Stimulated activated CD4-positive, alpha-beta T cell treated with anti-CD3 and anti-CD28 coated beads, Interleukin-15, amount 100 ng/mL, for 24 hours (primary cell): ENCODE data around the gene PMM2.

Source experiments
- DNase-seq: peaks from one replicate; pipeline ENCODE4 v3.0.0-alpha.2; 2020

PMM2 gene

GRCh38 chr16:8854298-8854948, 56.8 kb downstream of the PMM2 start:
- DNase-seq: no peak

GRCh38 chr16:8855051-8855786, 57.6 kb downstream of the PMM2 start:
- no peak for DNase-seq

DNA sequence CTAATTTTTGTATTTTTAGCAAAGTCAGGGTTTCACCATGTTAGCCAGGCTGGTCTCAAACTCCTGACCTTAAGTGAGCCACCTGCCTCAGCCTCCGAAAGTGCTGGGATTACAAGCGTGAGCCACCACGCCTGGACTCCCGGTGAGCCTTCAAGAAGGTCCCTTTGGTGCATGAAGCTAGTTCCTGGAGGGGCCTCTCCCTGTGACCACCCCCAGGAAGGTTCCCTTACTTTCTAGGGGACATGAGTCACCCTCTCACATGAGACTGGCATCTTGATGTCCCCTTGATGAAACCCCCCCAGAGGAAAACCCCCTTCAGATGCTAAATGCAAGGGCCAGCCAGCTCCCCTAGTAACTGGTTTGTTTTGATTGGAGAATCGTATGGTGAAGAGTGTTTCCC, 58.3 kb downstream of the PMM2 start:
- no peak for DNase-seq

GRCh38 chr16:8858994-8859912, 61.6 kb downstream of the PMM2 start:
- DNase-seq: no peak

GRCh38 chr16:8859913-8860881, 62.6 kb downstream of the PMM2 start:
- DNase-seq: no peak

DNA sequence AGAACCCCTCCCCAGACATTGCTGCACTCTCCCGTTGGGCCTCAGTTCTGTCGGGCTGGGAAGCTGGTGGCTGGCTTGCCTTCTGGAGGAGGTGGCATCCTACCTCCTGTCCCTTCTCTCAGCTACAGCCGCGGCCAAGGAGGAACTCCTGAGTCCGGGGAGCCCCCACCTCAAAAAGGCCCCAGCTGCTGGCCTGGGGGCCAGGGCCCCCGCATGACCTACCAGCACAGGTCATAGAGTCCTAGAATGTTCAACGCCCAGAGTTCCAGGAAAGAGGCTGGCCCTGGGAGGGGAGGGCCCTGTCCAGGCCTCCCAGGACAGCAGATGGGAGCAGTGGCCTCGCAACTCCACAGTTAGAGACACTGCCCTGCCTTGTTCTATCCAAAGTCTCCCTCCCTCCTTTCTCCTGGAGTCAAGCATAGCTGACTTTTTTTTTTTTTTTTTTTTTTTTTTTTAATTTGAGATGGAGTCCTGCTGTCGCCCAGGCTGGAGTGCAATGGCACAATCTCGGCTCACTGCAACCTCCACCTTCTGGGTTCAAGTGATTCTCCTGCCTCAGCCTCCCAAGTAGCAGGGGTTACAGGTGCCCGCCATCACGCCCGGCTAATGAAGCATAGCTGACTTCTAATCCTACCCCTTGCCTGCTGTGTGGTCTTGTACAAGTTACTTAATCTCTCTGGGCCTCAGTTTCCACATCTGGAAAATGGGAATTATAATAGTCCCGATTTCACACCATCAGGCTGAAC, 64.1 kb downstream of the PMM2 start:
- DNase-seq: no peak

DNA sequence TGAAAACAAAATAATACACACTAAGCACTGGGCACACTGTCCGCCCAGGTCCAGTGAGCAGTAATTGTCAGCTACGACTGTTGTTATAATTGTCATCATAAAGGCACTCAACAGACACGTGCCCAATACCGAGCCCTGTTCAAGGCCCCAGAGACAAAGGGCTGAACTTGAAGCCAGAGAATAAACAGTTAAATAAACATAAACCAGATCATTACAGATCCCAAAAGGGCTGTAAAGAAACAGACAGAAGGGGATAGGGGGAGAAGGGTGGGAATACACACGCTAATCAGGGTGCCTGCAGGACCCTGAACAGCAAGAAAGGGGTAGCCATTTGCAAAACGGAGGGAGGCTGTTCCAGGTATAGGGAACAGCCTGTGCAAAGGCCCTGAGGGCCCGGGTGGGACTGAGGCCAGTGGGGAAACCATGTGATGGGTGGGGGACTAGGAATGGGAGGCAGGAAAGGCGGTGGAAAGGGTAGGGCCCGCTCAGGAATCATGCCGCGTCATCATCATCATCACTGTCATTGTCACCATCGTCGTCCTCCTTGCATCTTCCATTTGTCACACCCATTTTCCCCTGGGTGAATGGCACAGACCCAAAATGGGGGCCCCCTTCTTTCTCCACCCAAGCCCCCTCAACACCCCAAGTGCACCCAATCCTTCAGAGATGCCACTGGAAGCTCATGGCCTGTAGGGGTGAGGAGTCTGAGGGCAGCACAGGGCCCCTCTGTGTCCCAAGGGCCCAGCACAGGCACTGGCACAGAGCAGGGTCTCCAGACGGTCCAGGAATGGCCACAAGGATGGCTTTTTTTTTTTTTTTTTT, 64.9 kb downstream of the PMM2 start:
- no peak for DNase-seq

- no peak for DNase-seq
Observed at GRCh38 chr16:8863594-8864424, 66.2 kb downstream of the PMM2 start.

GRCh38 chr16:8864480-8865110, 67.0 kb downstream of the PMM2 start:
- DNase-seq: no peak

- no peak for DNase-seq
Observed at GRCh38 chr16:8865145-8865882, 67.7 kb downstream of the PMM2 start.

DNA sequence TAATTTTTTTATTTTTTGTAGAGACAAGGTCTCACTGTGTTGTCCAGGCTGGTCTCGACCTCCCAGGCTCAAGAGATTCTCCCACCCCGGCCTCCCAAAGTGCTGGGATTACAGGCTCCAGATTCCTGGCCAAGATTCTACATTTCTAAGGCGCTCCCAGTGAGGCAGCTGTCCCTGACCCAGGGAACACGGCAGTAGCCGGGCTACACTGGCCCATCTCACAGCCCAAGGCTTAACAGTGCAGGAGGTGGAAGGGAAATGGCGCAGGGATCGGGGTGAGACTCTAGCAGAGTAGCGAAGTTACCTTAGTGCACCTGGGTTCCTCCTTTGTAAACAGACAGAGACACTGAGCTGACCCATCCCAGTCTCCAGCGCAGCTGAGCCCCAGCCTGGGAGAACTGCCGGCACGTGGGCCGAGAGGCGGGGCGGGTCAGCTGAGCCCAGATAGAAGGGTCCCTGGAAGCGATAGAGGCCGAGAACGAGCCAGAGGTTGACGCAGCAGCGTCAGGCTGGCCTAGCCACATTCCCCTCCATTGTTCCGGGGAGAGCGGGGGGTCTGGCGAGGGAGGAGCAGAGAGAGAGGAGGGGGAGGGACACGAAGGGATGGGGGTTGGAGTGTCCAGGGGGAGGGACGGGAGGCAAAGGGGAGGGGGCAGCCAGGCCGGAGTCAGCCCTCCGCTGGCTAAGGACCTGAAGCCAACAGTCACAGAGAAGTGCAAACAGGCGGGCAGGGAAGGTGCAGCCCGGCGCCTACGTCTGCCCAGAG, 68.7 kb downstream of the PMM2 start:
- no peak for DNase-seq

- DNase-seq: no peak
Observed at GRCh38 chr16:8866884-8867215, 69.2 kb downstream of the PMM2 start.

DNA sequence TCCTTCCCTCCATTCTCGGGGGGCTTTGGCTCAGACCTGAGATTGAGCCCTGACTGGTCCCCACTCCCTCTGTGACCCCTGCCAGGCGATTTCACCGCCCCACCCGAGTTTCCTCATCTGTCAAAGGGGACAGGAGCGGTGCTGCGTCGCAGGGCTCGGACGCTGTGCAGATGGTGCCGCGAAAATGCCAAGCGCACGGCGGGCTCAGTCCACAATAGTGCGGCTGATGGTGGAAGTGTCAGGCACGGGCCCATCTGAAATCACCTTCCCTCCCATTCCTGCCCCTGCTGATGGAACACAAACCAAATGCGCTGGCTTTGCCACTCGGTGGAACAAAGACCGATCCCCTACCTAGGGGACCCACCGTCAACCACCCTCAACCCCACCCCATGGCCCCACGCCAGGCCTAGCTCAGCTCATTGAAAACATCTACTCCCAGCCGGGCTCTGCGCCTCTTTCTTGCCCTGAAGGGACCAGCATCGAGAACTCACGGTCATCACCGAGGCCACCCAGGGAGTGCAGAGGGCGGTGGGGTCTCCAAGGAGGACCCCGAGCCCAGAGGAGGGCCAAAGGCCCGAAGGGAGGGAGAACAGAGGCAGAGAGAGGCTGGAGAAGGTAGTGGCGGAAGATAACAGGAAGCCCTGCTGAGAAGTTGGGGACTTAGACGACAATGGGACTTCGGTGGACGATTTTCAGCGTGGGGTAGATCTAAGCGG, 69.7 kb downstream of the PMM2 start:
- peak; percentile 41 for DNase-seq

- peak; percentile 41 for DNase-seq
Observed at GRCh38 chr16:8867932-8868415, 70.3 kb downstream of the PMM2 start.

GRCh38 chr16:8868416-8869211, 71.0 kb downstream of the PMM2 start, which contains the start of gene CARHSP1:
CARHSP1 (minus strand) TSS chr16:8869006; CDS start chr16:8859328, 9,678 bp downstream.
- DNase-seq: peak; percentile 90
